Inferior parietal cortex (tissue), 1 donor: ENCODE results near the gene TRHDE.

Experiments
- DNase-seq: peaks from one replicate; pipeline ENCODE4 v3.0.0-alpha.2; 2016; ENCODE audit errors: extremely low spot score

Gene TRHDE

DNA sequence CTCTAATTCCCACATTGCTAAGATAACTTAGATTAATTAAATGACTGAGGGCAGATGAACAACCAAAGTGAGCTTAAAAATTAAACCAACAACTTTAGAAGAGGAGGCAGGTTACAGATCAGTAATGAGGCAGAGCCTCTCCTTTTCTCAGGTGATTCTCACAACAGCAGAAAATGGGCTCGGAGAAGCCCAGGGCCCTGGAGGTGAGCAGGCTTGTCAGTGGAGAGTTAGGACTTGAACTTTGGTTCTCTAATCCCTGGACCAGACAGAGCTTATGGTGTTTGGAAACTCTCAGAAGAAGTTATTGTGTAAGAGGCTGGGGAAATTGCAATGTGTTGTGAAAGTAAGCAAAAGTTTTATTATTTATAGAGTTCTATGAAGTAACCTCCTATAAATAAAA lies 2.8 kb downstream of the TRHDE start:
- DNase-seq, result no peak

DNA sequence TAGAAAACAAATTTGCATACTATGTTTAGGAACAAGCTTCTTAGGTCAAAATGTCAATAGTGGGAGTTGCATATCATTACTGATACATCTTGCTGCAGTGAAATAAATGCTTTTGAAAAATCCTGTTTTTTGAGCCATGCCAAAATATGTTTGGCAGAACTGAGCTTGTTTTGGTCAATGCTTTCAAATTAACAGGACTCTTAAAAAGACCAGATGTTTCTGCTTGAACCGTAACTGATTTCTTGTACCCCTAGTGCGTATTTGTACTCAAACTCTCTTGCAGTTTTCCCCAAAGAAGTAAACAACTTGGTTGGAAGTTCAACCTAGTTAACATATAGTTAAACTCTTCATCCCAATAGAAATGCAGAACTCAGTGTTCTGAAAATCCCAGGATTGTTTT lies 3.4 kb downstream of the TRHDE start:
- DNase-seq, result no peak

GRCh38 chr12:72276181-72276805 lies 4.1 kb downstream of the TRHDE start:
- no peak for DNase-seq

DNA sequence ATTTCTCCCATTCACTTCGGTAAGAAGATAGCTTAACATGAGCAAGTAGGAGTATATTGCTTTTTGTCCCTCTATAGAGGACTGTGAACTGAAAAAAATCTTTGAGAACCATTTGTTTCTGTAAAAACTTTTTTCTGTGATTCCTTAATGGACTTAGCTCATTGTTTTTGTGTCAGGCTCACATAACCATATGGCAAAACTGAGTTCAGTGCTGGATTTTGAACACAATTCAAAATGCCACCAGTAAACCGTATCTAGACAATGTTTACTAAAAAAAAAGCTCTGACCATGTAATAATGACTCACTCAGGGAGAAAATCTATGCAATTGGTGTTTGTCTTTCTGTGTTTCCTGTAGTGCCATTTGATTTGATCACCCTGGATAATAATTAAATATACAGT lies 5.2 kb downstream of the TRHDE start:
- DNase-seq, result no peak

- DNase-seq, result no peak
These were observed 6.7 kb downstream of the TRHDE start for GRCh38 chr12:72278894-72279293.

DNA sequence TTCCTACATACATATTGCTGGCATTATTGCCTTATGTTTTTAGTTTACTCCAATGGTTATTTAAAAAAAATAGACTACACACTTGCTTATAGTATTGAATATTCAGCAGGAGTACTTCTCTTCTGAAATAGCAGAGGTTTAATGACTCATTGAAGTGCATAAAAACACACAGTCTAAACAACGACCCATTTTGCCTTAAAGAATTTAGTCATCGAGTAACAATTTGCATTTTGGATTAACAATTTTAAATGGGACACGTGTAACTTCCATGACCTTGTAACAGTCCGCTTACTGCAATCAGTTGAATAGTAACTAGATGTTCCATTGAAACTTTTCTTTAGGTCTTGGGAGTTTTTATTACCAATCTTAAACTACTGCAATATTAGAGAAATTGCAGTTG lies 9.0 kb downstream of the TRHDE start:
- no peak for DNase-seq

GRCh38 chr12:72282721-72283120 lies 10.6 kb downstream of the TRHDE start:
- peak; percentile 50 for DNase-seq

GRCh38 chr12:72285861-72286260 lies 13.7 kb downstream of the TRHDE start:
- no peak for DNase-seq

- DNase-seq, result no peak
These were observed 14.4 kb downstream of the TRHDE start for GRCh38 chr12:72286526-72286925.

GRCh38 chr12:72288436-72288835 lies 16.3 kb downstream of the TRHDE start:
- DNase-seq, result no peak

- DNase-seq, result no peak
These were observed 16.7 kb downstream of the TRHDE start for GRCh38 chr12:72288911-72289310.

- no peak for DNase-seq
These were observed 17.5 kb downstream of the TRHDE start for GRCh38 chr12:72289633-72290032.

DNA sequence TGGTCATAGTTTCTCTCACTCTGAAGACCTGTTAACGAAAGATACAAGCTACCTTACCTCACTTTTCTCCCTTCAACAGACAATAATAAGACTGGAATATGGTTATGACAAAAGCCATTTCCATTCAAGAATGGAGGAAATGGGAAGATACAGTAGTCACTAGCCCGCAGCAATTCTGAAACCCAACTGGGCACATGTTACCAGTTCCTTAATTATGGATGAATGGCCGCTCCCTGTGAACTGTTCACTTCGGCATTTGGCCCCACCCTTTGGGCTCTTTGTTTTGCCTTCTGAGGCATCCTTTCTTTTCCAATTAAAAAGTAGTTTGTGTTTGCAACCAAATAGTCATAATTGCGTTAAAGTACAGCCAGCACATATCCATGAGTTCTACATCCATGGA lies 19.0 kb downstream of the TRHDE start:
- DNase-seq, result no peak

GRCh38 chr12:72293701-72294100 lies 21.5 kb downstream of the TRHDE start:
- DNase-seq, result no peak

- no peak for DNase-seq
These were observed 22.9 kb downstream of the TRHDE start for GRCh38 chr12:72295101-72295500.

- DNase-seq, result no peak
These were observed 23.6 kb downstream of the TRHDE start for GRCh38 chr12:72295744-72296143.

DNA sequence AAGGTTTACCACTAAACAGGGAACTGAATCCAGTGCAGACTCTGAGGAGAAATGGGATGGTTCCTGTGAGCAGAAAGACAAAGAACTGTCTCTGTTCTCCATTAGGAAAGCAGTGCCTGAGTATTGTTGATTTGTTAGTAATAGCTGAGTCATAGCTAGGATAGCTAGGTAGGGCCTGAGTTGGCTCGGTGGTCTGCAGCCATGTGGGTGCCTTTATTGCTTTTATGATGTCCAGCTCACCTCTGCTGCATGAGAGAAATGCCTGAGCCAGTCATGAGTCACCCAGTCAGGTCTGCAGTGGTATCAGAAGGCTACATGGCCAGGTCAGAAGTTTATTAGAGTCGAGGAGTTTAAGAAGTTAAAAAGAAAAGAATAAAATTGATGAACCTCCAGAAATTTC lies 24.2 kb downstream of the TRHDE start:
- no peak for DNase-seq

- DNase-seq, result no peak
These were observed 25.5 kb downstream of the TRHDE start for GRCh38 chr12:72297666-72298065.

- DNase-seq, result no peak
These were observed 28.6 kb downstream of the TRHDE start for GRCh38 chr12:72300728-72301127.

DNA sequence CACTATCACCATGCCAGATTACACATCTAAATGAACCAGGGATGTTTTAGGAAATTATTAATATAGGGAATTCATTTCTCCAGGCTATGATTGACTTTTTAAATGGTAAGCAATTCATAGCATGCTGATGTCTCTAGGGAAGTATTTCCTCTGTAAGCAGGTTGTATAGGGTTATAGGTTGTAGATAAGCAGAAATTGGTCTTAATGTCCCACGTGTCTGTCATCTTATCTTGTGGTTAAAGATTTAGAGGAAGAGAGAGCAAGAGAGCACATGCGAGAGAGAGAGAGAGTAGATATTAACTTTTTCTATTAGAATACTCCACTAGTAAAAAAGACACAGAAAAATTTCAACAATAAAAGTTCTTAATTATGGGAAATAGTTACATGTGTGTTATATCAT lies 32.6 kb downstream of the TRHDE start:
- DNase-seq, result no peak

- DNase-seq, result no peak
These were observed 35.1 kb downstream of the TRHDE start for GRCh38 chr12:72307229-72307628.

GRCh38 chr12:72311946-72312345 lies 39.8 kb downstream of the TRHDE start:
- no peak for DNase-seq

GRCh38 chr12:72313806-72314205 lies 41.6 kb downstream of the TRHDE start:
- DNase-seq, result no peak

DNA sequence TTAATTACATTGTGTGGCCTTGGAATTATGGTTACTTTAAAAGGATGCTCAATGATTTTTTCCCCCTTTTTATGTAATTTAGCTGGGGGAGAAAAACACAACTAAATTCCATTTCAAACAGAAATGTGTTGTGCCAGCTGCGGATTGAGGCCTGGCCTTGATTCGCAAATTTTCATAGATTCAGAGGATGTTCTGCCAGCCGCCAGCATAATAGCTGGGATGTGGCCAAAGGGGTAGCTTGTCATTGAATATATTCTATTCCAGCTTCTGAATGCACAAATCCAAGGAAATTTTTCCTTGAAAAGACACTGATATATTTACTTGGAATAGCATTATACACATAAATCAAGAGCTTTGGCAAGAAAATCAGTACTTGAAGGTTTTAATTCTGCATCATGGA lies 43.7 kb downstream of the TRHDE start:
- peak; percentile 32 for DNase-seq
